AG04450 (cell line): ENCODE data around the gene SYCN. TPM values are rescaled to one million over a fixed set of nuclear protein-coding genes. Genes with fewer than 3 reads are reported as not detected.

ENCODE experiments used
- CTCF ChIA-PET: fragments of 300-600, 350-600 bp; formaldehyde crosslinking; extraction: SDS; loops from one replicate; lab custom pipeline; 2022; ENCODE audit warnings: antibody characterized with exemption, inconsistent platforms; lab: Charles Lee
- POLR2A ChIA-PET: fragments of 350-600 bp; formaldehyde crosslinking; extraction: SDS; loops from one replicate; lab custom pipeline; 2021; ENCODE audit warnings: antibody characterized with exemption, inconsistent platforms; lab: Yijun Ruan, JAX
- DNase-seq: peaks from one replicate; pipeline ENCODE4 v3.0.0-alpha.2; 2011; ENCODE audit warnings: low read depth, low spot score
- H3K27ac ChIP-seq: one replicate; pipeline ENCODE4 v1.5.1; 2012; ENCODE audit warnings: low read depth, low read length, control low read depth
- H3K27me3 ChIP-seq: one replicate; pipeline ENCODE4 v1.6.0; 2012; ENCODE audit warnings: low read length; ENCODE audit not compliant: control insufficient read depth, insufficient read depth
- H3K4me3 ChIP-seq: 2 replicates; pipeline ENCODE4 v1.5.1; 2011; ENCODE audit warnings: mild to moderate bottlenecking, low read depth, low read length, control low read depth
- H3K9me3 ChIP-seq: 2 replicates; pipeline ENCODE4 v1.5.1; 2012; ENCODE audit warnings: low read length; ENCODE audit not compliant: control insufficient read depth, insufficient read depth
- polyA plus RNA-seq: library from polyadenylated mRNA; depleted of rRNA; stranded (reverse); fragments of >200 nt; gene quantifications from 2 replicates; pipeline ENCODE4 v1.2.3, GENCODE V29; 2011
- TF ChIP-seq, protein P1 (sequence below): IDR thresholded peaks from 2 replicates; pipeline ENCODE4 v1.5.1; 2011; ENCODE audit warnings: low read depth, low read length, control low read depth, inconsistent platforms

SYCN gene
- polyA plus RNA-seq, 1 experiment: not detected

DNA sequence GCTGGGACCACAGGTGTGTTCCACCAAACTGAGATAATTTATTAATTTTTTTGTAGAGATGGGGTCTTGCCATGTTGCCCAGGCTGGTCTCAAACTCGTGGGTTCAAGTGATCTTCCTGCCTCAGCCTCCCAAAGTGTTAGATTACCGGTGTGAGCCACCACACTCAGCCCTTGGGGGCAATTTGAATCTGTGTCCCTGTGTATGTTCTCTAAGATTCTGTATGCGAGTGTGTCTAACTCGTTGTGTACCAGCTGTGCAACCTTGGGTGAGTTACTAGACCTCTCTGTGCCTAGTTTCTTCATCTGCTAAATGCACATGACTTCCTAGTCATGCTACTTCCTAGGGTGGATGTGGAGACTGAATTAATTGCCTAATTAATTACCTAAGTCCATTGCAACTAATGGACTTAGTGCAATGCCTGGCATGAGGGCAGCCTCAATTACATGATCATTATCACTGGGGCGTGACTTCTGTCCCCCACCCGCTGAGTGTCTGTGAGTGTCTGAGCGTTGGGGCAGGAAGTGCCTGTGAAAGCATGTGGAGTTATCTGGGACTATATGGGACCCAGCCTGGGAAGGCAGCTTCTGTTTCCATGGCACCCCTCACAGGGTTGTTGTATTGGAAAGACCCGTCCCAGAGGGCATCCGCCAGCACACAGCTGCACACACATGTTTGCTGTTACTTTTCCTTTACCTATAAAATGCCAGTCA lies 9.1 kb downstream of the SYCN start:
- CTCF ChIA-PET: no interaction called here
- POLR2A ChIA-PET: interaction anchor here (0.6 kb wide), 3 partner anchors 42 to 807 kb away, joined by 3 to 4 read pairs (median 4); no protein-coding TSS in a partner anchor
- DNase-seq: no peak
- TF ChIP-seq, protein P1, sequence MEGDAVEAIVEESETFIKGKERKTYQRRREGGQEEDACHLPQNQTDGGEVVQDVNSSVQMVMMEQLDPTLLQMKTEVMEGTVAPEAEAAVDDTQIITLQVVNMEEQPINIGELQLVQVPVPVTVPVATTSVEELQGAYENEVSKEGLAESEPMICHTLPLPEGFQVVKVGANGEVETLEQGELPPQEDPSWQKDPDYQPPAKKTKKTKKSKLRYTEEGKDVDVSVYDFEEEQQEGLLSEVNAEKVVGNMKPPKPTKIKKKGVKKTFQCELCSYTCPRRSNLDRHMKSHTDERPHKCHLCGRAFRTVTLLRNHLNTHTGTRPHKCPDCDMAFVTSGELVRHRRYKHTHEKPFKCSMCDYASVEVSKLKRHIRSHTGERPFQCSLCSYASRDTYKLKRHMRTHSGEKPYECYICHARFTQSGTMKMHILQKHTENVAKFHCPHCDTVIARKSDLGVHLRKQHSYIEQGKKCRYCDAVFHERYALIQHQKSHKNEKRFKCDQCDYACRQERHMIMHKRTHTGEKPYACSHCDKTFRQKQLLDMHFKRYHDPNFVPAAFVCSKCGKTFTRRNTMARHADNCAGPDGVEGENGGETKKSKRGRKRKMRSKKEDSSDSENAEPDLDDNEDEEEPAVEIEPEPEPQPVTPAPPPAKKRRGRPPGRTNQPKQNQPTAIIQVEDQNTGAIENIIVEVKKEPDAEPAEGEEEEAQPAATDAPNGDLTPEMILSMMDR: no peak
- Histone ChIP-seq H3K27ac (peak overlapping the region; percentile 21), H3K4me3 (no peak overlapping the region), H3K9me3 (no peaks in the 10 kb centered on the region; the same call in 1 of the 2 replicates), H3K27me3 (peaks cover 42% of the 10 kb centered on the region)

- H3K27ac ChIP-seq: no peak overlapping the region
- ChIA-PET POLR2A (no interaction called here), CTCF (interaction anchor here (0.6 to 0.8 kb wide), 2 partner anchors 11 to 162 kb away, joined by 3 to 4 read pairs; partner anchors contain the start of genes FBXO27 and SYCN)
- no peak for DNase-seq
- TF ChIP-seq, protein P1: no peak
- no peak overlapping the region for H3K4me3 ChIP-seq
- no peaks in the 10 kb centered on the region for H3K9me3 ChIP-seq
- H3K27me3 ChIP-seq: peaks cover 39% of the 10 kb centered on the region
Measured at GRCh38 chr19:39193803-39194202, 10.3 kb downstream of the SYCN start.

GRCh38 chr19:39192846-39193245 lies 11.2 kb downstream of the SYCN start:
- TF ChIP-seq, protein P1: no peak
- Histone ChIP-seq H3K27me3 (peaks cover 34% of the 10 kb centered on the region), H3K9me3 (no peaks in the 10 kb centered on the region), H3K27ac (no peak overlapping the region), H3K4me3 (no peak overlapping the region)
- ChIA-PET CTCF (no interaction called here), POLR2A (no interaction called here)
- no peak for DNase-seq

DNA sequence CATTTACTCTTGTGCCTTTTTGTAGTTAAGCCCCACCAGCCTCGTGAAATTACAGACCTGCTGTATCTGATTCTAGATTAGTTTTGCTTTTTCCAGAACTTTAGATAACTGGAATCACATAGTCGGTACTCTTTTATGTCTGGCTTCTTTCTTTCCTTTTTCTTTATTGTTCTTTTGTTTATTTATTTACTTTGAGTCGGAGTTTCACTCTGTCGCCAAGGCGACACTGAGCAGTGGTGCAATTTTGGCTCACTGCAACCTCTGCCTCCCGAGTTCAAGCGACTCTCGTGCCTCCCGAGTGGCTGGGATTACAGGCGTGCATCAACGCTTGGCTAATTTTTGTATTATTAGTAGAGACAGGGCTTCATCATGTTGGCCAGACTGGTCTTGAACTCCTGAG lies 13.3 kb downstream of the SYCN start:
- no peak for DNase-seq

More for the DNA sequence above, 13.3 kb downstream of the SYCN start:
- H3K27me3 ChIP-seq: peaks cover 16% of the 10 kb centered on the region
- TF ChIP-seq, protein P1: no peak
- ChIA-PET CTCF (interaction anchor here (0.9 kb wide), 1 partner anchor 68 kb away, joined by 3 read pairs; no protein-coding TSS in a partner anchor), POLR2A (no interaction called here)
- H3K27ac ChIP-seq: no peak overlapping the region
- H3K9me3 ChIP-seq: no peaks in the 10 kb centered on the region
- no peak overlapping the region for H3K4me3 ChIP-seq
